C4-2B (cell line): ENCODE measurements around the gene STT3B.

ENCODE experiments used
- H3K27ac ChIP-seq: fragments of 450-650 bp; 2 replicates; pipeline ENCODE4 v1.5.1; 2017
- ZFX ChIP-seq: fragments of 450-650 bp; IDR thresholded peaks from 2 replicates; pipeline ENCODE4 v1.6.1; 2017
- TF ChIP-seq, protein P1 (sequence below): fragments of 450-650 bp; conservative IDR thresholded peaks from 2 replicates; pipeline ENCODE4 v1.5.1; 2017; ENCODE audit warnings: mild to moderate bottlenecking

STT3B gene

DNA sequence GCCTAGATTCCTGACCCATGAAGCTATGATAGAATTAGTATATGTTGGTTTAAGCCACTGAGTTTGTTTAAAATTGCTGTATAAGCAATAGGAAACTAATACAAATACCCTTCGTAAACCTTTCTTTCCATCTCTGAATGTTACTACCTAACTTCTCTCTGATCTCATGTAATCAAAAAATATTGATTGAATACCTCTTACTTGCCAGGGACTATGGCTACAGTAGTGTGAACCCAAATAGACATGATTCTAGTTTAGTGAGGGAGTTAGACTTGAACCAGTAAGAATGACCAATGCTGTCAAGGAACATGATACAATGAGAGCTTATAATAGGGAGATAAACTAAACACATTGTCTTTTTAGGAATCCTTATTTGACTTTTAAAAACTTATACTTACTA, 19.4 kb downstream of the STT3B start:
- TF ChIP-seq, protein P1, sequence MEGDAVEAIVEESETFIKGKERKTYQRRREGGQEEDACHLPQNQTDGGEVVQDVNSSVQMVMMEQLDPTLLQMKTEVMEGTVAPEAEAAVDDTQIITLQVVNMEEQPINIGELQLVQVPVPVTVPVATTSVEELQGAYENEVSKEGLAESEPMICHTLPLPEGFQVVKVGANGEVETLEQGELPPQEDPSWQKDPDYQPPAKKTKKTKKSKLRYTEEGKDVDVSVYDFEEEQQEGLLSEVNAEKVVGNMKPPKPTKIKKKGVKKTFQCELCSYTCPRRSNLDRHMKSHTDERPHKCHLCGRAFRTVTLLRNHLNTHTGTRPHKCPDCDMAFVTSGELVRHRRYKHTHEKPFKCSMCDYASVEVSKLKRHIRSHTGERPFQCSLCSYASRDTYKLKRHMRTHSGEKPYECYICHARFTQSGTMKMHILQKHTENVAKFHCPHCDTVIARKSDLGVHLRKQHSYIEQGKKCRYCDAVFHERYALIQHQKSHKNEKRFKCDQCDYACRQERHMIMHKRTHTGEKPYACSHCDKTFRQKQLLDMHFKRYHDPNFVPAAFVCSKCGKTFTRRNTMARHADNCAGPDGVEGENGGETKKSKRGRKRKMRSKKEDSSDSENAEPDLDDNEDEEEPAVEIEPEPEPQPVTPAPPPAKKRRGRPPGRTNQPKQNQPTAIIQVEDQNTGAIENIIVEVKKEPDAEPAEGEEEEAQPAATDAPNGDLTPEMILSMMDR, result no peak
- H3K27ac ChIP-seq, result no peak overlapping the region

DNA sequence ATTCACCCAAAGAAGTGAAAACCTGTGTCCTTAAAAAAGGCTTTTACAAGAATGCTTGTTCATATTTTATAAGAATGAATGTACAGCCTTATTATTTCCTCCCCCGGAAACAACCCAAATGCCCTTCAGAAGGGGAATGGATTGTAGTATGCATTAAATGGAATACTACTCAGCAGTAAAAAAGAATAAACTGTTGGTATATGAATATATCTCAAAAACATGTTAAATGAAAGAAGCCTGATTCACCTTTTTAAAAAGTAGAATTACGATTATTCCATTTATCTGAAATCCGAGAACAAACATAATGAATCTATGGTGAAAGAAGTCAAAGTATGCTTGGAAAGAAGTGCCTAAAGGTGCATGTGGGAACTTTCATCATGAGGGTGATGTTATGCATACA, 20.5 kb downstream of the STT3B start:
- TF ChIP-seq, protein P1, result no peak
- TF ChIP-seq ZFX, result no peak
- no peak overlapping the region for H3K27ac ChIP-seq

DNA sequence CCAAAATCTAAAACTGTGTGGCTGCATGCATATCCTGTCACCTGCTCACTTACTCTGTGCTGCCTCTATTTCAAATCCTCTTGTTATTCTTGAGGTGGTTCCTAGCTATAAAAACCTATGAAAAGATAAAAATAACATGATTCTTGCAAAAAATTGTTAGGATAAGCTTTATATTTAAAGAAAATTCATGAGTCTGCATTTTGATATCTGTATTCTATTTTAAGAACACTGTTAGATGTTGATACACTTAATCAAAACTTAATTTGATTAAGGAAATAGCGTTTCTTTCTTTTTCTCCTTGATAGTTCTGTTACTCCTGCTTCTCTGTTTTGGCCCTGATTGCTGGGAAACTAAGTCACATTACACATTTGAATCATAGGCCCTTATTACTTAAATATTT, 22.5 kb downstream of the STT3B start:
- no peak overlapping the region for H3K27ac ChIP-seq
- TF ChIP-seq ZFX, result no peak
- TF ChIP-seq, protein P1, result no peak

DNA sequence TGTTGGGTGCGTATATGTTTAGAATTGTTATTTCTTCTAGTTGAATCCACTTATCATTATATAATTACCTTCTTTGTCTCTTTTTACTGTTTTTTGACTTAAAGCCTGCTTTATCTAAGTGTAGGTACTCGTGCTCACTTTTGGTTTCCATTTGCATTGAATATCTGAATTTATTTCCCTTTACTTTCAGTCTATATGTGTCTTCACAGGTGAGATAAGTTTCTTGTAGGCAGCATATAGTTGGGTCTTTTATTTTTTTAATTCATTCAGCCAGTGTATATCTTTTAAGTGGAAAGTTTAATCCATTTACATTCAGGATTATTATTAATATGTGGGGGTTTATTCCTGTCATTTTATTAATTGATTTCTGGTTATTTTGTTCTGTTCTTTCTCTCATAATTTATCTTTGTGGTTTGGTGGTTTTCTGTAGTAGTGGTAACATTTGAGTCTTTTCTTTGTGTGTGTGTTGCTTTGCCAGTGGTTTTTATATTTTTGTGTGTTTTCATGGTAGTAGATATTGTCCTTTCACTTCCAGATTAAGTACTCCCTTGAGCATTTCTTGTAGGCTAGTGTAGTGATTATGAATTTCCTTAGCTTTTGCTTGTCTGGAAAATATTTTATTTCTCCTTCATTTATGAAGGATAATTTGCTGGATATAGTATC, 27.3 kb downstream of the STT3B start:
- no peak for TF ChIP-seq ZFX
- TF ChIP-seq, protein P1, result no peak
- no peak overlapping the region for H3K27ac ChIP-seq

DNA sequence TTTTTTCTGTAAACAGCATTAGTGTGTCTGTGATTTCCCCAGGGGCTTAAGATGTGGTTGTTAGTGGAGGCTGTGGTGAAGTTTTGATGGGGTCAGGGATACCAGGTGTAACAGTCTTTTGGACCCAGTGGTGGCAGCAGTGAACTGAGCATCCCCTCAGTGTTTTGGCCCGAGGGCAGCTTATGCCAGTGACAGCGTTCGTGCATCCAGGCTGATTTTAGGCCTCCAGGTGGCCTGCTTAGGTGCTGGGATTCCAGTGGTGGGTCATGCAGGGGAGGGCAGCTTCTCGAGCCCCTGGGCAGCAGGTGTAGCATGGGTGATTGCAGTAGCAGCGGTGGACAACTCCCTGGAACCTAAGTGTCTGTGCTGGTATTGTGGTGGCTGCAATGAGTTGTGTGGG, 29.2 kb downstream of the STT3B start:
- H3K27ac ChIP-seq, result no peak overlapping the region
- TF ChIP-seq, protein P1, result no peak
- TF ChIP-seq ZFX, result no peak

DNA sequence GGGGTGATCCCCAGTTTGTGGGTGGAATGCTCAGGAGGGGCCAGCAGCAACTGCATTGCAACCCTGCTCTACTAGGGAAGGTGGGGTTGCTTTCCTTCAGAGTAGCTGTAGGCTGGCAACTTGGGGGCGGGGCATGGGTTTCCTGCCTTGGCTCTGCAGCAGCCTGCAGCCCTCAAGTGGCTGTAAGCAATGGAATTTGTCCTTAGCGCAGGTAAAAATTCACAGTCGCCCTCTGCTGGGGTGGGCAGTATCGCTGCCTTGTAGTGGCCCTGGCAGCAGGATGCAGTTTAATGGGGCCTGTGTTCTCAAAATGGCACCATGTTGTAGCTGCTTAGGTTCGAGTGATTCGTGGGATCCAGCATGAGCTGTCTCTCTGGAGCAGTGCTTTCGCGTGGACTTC, 29.8 kb downstream of the STT3B start:
- H3K27ac ChIP-seq, result no peak overlapping the region
- no peak for TF ChIP-seq ZFX
- TF ChIP-seq, protein P1, result peak; percentile 5; the same call in 1 of the 2 replicates

DNA sequence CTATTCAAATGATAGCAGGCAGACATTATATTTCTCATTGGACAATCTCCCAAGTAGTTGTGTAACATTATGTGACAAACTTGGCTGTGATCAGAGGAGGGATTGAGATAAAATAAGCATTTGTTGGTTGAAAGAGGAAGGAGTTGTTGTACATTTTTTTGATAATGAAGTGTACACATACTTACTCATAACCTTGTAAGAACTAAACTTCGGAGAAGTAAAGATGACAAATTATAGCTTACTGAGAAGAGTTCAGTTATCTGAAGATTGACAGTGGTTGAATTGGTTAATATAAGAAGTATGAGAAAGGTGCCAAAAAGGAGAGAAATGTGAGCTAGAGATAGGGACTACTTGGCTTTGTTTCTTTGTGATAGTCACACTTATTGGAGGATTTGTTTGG, 32.6 kb downstream of the STT3B start:
- TF ChIP-seq, protein P1, result no peak
- no peak for TF ChIP-seq ZFX
- H3K27ac ChIP-seq, result no peak overlapping the region
